HTR-8/SVneo (cell line): Measurements from ENCODE around the gene DENND1A.
"Not testable (repeated sequence)": the region's sequence is repeated elsewhere in the genome, so short reads cannot be mapped to it uniquely, and the experiment has no call there.

Experiments used
- DNase-seq: peaks from one replicate; pipeline ENCODE4 v3.0.0; 2011; ENCODE audit warnings: low spot score, mixed read lengths; ENCODE audit not compliant: insufficient read length
- FAIRE-seq: peaks from 2 replicates; lab custom pipeline; 2011; peaks lifted over from hg19 to GRCh38; lab: Jason Lieb, UNC

The DENND1A gene

DNA sequence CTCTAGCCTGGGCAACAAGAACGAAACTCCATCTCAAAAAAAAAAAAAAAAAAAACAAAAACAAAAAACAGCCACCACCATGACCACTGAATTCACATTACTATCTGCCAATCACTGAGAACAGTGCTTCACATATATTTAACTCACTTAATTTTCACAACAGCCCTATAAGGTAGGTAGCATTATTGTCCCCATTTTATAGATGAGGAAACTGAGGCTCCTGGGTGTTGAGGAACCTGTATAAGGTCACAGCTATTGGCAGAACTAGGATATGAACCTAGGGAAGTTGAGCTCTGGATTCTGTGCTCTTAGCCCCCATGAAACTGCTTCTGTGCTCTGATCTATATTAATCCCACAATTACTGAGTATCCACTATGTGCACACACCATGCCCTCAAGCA, 290.2 kb downstream of the DENND1A start:
- DNase-seq: no peak
- no peak for FAIRE-seq

GRCh38 chr9:123637945-123638634, 291.8 kb downstream of the DENND1A start:
- no peak for FAIRE-seq
- no peak for DNase-seq

DNA sequence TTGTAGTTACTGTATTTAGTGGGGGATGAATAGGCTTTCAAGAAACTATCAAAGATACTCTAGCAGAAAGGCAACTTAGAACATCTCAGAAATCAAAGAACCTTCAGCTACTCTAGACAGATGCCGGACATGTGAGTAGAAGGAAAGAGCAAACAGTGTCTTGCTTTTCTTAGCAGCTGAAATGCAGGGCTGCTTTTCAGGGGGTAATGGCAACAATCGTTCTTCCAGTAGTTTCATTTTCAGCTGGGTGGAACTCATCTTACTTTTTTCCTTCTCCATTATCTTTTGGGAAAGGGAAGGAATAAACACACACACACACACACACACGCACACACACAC, 292.4 kb downstream of the DENND1A start:
- no peak for DNase-seq
- FAIRE-seq: no peak

DNA sequence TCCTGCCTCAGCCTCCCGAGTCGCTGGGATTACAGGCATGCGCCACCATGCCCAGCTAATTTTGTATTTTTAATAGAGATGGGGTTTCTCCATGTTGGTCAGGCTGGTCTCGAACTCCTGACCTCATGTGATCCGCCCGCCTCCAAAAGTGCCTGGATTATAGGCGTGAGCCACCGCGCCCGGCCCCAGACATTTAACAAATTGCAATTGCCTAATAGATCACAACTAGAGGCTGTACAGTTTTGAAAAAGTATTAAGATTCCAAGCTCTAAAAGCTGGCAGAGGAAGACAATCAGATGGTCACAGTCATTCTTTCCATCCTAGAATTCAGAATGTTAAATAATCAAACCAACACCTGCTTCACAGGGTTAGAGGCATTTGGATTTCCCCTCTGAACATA, 293.1 kb downstream of the DENND1A start:
- not testable (repeated sequence) for FAIRE-seq, DNase-seq

DNA sequence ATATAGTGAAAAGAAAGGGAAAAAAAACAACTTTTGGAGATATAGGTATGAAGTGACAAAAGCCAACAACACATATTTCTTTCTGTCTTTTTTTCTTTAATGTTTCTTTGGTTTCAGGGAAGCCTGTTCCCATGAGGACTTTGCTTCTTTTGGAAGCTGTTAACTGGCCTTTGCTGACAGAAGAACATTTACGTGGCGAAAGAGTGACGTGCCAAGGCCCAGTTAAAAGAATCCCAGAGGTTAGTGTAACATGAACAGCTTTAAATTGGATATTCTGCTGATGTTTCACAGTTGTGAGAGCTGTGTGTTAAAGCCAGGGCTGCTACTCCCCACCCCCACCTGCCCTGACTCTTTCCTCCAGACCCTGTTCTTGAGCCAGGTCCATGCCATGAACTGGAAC, 298.1 kb downstream of the DENND1A start:
- FAIRE-seq (no peak), DNase-seq (no peak)

DNA sequence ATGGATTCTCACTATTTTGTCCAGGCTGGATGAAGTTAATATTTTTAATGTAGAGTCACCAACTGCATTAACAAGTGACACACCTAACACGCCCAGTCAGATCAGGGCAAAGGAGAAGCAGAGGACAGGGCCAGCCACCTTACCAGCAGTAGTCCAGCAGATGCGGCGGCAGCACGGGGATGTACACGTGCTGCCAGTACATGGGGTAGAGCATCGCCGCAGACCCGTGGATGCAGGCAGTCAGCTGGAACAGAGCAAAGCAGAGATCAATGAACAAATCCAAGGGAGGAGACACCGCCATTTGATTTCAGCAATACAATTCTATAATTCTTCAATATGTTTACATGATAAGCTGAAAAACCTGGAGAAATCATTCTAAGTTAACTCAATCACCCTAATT, 299.7 kb downstream of the DENND1A start:
- FAIRE-seq (no peak), DNase-seq (no peak)

GRCh38 chr9:123629531-123629930, 300.4 kb downstream of the DENND1A start:
- no peak for DNase-seq
- FAIRE-seq: no peak

GRCh38 chr9:123622711-123623241, 307.1 kb downstream of the DENND1A start:
- FAIRE-seq: no peak
- DNase-seq: no peak

GRCh38 chr9:123620239-123620638, 309.7 kb downstream of the DENND1A start:
- FAIRE-seq (no peak), DNase-seq (no peak)

- DNase-seq (no peak), FAIRE-seq (no peak)
These were observed 311.8 kb downstream of the DENND1A start for GRCh38 chr9:123617952-123618678.

GRCh38 chr9:123617286-123617685, 312.6 kb downstream of the DENND1A start:
- DNase-seq (no peak), FAIRE-seq (no peak)

- no peak for FAIRE-seq
- DNase-seq: no peak
These were observed 313.2 kb downstream of the DENND1A start for GRCh38 chr9:123616707-123617106.

GRCh38 chr9:123615381-123615780, 314.5 kb downstream of the DENND1A start:
- FAIRE-seq (no peak), DNase-seq (no peak)

GRCh38 chr9:123614306-123615263, 315.3 kb downstream of the DENND1A start:
- no peak for DNase-seq
- no peak for FAIRE-seq

DNA sequence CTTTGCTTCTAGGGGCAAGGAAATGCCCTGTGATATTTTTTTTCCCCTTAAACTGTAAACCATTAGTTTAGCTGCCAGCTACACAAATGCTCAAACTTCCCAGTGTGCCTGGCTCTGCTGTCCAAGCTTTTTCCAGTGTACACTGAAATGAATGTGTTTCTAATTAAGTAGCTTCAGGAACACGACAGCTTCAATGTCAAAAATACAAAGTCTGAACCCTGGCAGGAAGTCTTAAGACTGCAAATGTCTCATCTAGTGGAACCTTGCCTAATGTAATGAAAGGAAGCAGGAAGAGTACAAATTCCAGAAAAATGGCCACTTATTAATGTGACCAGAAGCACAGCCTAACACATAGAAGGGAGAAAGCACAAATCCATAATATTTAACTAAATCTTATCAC, 318.7 kb downstream of the DENND1A start:
- no peak for DNase-seq
- no peak for FAIRE-seq

GRCh38 chr9:123609844-123610243, 320.1 kb downstream of the DENND1A start:
- DNase-seq: no peak

GRCh38 chr9:123608104-123608503, 321.8 kb downstream of the DENND1A start:
- FAIRE-seq: no peak
- no peak for DNase-seq

More at GRCh38 chr9:123609844-123610243, 320.1 kb downstream of the DENND1A start:
- no peak for FAIRE-seq

DNA sequence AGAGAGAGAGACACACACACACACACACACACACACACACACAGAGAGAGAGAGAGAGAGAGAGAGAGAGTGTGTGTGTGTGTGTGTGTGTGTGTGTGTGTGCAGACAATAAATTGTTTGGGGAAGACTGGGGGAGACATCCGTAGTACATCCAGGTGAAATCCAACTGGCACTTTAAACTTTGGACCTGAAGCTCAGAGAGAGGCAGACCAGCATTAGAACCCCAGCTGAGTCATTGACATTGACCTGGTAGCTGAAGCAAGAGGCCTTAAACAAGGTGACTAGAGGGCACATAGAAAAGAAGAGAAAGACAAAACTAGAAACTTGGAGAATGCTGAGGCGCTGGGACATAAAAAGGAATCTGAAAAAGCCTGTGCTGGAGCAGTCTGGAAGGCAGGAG, 322.4 kb downstream of the DENND1A start:
- DNase-seq (no peak), FAIRE-seq (no peak)

- DNase-seq (no peak), FAIRE-seq (no peak)
These were observed 323.8 kb downstream of the DENND1A start for GRCh38 chr9:123606141-123606540.

DNA sequence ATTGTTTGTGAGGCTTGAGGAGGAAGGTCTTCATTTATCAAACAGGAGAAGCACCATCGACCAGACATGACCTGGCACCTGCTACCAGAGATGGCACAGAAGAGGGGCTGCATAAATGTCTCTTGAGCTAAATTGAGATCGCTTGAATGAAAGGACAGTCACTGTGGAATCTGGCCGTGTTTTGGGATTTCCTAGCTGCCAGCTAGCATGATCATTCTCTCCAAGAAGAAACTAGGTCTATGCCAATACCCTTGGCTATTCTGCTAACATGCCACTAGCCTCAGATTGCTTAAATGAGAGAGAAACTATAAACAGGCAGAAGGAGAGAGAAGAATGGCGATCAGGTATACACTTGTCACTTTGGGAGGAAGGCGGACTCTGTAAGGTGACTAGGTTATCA, 324.6 kb downstream of the DENND1A start:
- no peak for FAIRE-seq

DNA sequence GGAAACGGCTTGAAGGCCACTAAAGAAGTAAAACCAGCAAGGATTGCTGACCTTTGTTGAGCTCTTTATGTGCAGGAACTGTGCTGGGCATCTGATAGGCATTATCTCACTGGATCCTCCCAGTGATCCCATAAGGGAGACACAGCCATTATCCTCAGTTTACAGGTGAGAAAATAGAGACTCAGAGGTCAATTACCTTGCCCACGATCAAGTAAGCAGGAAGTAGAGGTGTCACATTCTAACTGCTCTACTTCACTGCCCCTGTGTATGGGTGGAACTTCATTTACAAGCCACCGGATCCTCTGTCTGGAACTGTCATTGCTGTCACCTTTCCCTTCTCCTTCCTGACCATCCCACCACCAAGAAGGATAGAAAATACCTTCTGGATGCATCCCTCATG, 325.1 kb downstream of the DENND1A start:
- DNase-seq (no peak), FAIRE-seq (no peak)

More for the DNA sequence above, 324.6 kb downstream of the DENND1A start:
- no peak for DNase-seq
